Pericardium fibroblast (primary cell): ENCODE measurements around the gene USP13. TPM values are rescaled to one million over a fixed set of nuclear protein-coding genes. Genes with fewer than 3 reads are reported as not detected.

Experiments
- total RNA-seq: library from RNA; depleted of rRNA; stranded (reverse); fragments of >200 nt; gene quantifications from 2 replicates; pipeline ENCODE4 v1.2.3, GENCODE V29; 2015

The USP13 gene
- 6.7 and 7.0 TPM in 2 replicates for total RNA-seq

DNA sequence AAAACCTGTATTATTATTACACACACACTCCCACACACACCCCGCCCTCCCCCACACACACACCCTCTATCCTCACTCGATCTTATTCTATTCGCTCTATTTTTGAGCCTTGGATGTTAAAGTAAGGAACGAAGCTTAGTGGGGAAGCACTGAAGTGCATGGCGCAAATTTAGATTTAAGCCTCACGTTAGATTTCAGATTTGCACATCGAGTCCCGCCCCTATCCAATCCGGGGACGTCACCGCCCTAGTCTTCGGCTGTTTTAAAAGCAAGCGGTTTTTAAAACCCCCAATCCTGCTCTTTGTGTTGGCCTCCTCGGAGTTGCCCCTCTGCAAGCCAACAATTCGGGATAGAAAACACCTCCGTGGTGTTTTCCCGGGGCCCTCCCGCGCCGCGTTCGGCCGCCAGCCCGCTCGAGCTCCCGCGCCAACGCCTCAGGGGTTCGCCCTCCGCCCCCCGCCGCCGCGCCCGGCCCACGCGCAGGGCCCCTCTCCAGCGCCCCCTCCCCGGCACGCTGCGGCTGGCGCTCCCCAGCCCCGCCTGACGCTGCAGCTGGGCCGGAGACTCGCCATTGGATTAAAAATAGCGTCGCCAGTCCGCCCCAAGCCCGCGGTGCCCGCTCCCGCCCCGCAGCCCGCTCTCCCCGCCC is at the start of gene USP13:
Gene USP13, plus strand, starts transcription at position 594 of the 649 bp plus-strand sequence. CDS start 186 bp downstream, outside the sequence.

GRCh38 chr3:179604321-179605078 is 48.3 kb upstream of the USP13 start, which contains the start of the genes MRPL47 and NDUFB5:
Gene MRPL47 (minus strand): TSS chr3:179604638. CDS start chr3:179604624, 14 bp downstream.
Gene NDUFB5 (plus strand): TSS chr3:179604794. CDS start chr3:179604816, 22 bp downstream.

Other genes starting within 250 kb of the USP13 start
- gene GNB4, start 201.6 kb upstream of the USP13 start, total RNA-seq, result 30.2 and 45.6 TPM in 2 replicates
- 23.7 and 26.5 TPM in 2 replicates for gene ACTL6A, start 90.1 kb upstream of the USP13 start, total RNA-seq
- gene MRPL47, start 48.4 kb upstream of the USP13 start, total RNA-seq, result 17.7 and 27.4 TPM in 2 replicates
- 88.1 and 126 TPM in 2 replicates for gene NDUFB5, start 48.2 kb upstream of the USP13 start, total RNA-seq